Choroid plexus epithelial cell (primary cell): ENCODE data around the gene PSENEN.
A peak's percentile ranks its signal among the peaks of the same experiment; 100 is the strongest.
"Not testable (repeated sequence)": the region's sequence is repeated elsewhere in the genome, so short reads cannot be mapped to it uniquely, and the experiment has no call there.

Experiments
- DNase-seq: peaks from one replicate; pipeline ENCODE4 v3.0.0-alpha.2; 2010; ENCODE audit warnings: low read depth
- H3K4me3 ChIP-seq: 2 replicates; pipeline ENCODE4 v1.5.1; 2011; ENCODE audit warnings: low read depth, mild to moderate bottlenecking, control low read depth, low read length, moderate library complexity
- TF ChIP-seq, protein P1 (sequence below): conservative IDR thresholded peaks from 2 replicates; pipeline ENCODE4 v1.5.1; 2011; ENCODE audit warnings: low read depth, mild to moderate bottlenecking, control low read depth, inconsistent platforms, low read length, moderate library complexity

PSENEN gene

DNA sequence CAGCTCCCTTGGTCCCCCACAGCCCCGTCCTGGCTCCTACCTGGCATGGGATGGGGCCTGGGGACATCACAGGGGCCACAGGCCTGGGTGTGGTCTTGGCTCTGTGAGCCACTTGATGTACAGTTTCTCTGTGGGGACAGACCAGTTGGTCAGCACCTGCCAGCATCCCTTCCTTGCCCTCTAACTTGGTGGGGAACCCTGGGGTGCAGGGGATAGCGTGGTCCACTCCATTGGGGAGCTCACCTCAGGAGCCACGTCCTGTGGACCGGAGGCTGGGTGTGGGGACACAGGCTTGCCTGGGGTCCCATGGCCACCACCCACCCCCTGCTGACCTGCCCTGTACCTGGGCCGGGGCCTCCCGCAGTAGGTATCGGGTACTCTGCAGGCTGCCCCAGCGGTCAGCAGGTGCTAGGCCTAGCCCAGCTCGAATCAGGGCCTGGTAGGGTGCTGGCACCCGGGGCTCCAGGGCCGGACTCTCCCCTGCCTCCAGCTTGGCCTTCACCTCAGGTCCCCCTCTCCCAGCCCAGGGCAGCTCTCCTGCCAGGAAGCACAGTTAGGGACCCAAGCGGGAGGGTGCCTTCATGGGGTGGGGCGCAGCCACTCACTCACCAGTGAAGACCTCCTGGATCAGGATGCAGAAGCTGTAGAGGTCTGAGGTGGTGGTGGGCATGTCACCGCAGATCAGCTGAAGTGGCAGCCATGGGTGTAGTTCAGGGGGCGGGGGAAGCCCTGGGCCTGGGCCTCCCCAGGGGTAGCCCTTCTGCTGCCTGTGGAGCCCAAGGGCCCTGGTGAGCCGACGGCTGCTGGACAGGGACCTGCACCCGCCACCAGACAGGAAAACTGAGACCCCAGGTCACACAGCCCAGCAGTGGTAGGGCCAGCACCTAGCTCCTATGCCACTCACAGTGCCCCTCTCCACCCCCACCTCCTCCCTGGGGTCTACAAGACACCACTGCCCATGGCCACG, 44.8 kb downstream of the PSENEN start:
- no peak for DNase-seq
- TF ChIP-seq, protein P1, sequence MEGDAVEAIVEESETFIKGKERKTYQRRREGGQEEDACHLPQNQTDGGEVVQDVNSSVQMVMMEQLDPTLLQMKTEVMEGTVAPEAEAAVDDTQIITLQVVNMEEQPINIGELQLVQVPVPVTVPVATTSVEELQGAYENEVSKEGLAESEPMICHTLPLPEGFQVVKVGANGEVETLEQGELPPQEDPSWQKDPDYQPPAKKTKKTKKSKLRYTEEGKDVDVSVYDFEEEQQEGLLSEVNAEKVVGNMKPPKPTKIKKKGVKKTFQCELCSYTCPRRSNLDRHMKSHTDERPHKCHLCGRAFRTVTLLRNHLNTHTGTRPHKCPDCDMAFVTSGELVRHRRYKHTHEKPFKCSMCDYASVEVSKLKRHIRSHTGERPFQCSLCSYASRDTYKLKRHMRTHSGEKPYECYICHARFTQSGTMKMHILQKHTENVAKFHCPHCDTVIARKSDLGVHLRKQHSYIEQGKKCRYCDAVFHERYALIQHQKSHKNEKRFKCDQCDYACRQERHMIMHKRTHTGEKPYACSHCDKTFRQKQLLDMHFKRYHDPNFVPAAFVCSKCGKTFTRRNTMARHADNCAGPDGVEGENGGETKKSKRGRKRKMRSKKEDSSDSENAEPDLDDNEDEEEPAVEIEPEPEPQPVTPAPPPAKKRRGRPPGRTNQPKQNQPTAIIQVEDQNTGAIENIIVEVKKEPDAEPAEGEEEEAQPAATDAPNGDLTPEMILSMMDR = no peak
- H3K4me3 ChIP-seq = no peak overlapping the region

DNA sequence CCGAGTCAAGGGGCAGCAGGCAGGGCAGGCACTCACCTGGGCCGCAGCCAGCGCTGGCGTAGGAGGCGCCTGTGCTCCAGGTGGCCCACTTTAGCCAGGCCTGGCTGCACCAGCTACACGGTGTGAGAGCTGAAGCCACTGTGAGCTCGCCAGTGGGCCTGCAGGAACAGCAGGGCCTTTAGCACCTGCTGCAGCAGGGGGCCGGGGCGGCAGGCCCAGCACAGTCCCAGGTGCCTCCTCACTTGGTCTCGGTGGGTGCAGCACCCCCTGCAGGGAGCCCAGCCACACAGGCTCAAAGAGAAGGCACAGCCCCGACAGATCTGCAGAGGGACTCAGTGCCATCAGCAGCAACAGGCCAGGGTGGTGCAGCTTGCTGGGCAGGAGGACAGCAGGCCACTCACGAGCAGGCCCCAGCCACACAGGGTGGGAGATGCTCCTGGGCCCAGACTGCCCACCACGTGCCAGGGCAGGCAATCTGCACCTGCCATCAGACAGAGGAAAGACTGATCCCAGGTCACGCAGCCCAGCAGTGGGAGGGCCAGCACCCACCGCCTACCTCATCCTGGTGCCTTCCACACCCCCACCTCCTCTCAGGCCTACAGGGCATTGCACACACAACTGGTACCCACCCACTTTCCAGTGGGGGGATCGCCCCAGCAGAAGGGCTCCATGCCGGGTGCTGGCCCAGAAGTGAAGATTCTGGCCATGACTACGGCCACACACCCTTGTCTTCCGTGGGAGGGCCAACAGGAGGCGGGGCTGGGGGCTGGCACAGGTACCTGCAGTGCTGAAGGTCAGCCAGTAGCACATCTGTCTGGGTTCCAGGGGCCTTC, 45.7 kb downstream of the PSENEN start:
- DNase-seq = no peak
- no peak overlapping the region for H3K4me3 ChIP-seq
- TF ChIP-seq, protein P1 = peak; percentile 21

DNA sequence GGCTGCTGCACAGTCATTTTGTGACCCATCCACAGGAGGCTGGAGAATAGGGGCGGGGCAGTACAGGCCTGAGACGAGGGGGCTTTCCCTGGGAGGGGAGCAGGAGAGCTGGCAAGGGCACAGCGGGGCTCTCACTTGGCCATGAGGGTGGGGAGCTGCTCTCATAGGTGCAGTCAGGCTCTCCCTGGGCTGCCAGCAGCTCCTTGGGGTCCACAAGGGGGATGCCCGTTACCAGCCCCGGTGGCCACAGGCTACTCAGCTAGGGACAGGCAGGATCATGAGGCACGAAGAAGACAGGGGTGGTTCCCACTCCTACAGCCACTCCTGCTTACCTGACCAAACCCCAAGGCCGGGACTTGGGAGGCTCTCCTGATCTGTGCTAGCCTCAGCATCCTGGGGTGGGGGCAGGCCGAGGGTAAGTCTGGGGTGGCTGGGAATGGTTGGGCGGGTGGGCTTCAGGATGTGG, 46.4 kb downstream of the PSENEN start:
- DNase-seq = no peak
- no peak overlapping the region for H3K4me3 ChIP-seq
- TF ChIP-seq, protein P1 = no peak

DNA sequence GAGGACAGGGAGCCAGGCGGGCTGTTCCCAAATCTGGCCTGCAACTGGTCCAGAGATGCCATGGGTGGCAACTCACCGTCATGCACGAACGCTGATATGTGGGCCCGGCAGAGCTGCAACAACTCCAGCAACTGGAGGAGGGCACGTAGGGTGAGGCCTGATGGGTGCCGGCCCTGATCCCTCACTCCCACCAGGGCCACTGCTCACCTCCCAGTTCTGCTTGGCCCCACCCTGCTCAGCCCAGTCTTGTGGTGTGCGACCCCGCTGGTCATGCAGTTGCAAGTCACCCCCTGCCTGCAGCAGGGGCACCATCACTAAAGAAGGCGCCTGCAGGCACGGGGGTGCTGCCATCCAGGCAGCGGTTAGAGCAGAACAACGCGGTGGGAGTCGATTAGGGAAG, 46.9 kb downstream of the PSENEN start:
- no peak overlapping the region for H3K4me3 ChIP-seq
- TF ChIP-seq, protein P1 = no peak

DNA sequence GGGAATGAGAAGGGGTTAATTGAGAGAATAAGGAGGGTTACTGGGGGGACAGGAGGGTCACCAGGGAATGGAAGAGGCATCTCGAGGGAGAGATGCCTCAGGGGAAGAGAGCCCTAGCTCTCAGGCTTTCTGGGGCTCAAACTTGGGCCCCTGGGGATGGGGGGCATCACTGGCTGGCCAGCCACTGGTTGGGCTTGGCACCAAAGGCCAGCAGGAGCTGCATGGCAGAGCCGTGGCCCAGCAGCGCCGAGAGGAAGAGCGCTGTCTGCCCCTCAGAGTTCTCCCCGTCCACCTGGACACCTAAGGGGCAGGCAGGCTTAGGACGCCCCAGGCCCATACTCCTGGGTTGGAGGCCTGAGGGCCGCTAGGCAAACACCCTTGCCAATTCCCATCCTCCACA, 47.4 kb downstream of the PSENEN start:
- TF ChIP-seq, protein P1 = no peak
- no peak overlapping the region for H3K4me3 ChIP-seq
- no peak for DNase-seq

More for the DNA sequence above, 46.9 kb downstream of the PSENEN start:
- no peak for DNase-seq

DNA sequence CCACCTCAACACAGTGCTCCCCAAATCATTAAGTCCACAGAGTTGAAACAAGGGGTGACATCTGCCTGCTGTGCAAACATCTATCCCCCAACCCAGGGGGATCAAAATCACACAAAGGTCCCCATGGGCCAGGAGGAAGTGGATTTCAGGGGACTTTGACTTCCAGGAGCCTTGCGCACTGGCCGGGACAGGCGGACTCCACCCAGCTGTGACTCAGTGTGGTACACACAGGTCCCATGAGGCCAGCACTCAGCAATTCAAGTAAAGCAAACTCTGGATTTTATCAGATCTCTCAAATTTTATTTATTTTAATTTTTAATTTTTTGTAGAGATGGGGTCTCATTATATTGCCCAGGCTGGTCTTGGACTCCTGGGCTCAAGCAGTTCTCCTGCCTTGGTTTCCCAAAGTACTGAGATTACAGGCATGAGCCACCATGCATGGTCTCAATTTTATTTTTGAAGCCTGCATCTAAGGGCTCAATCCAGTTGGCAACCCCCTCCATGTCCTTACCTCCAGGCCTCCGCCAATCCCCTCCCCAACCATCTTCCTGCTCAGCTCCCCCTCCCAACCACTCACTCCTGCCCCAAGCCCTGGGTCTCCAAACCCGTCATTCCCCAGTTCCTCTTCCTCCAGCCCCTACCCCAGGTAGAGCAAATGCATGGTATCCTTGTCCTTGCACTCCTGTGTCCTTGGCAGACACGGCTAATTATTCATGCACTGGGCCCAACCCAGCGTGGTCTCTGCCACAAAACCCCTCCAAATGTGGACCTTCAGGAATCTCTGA, 48.1 kb downstream of the PSENEN start:
- DNase-seq = peak; percentile 18
- TF ChIP-seq, protein P1 = no peak
- no peak overlapping the region for H3K4me3 ChIP-seq

DNA sequence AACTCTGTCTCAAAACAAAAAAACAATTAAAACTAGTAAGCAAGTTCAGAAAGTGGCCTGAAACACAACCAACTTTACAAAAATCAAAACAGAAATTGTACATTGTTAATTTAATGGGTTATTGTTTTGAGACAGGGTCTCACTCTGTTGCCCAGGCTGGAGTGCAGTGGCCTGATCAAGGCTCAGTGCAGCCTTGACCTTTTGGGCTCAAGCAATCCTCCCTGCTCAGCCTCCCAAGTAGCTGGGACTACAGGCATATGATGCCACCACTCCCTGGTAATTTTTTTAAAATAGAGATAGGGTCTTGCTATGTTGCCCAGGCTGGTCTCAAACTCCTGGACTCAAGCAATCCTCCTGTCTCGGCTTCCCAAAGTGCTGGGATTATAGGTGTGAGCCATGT, 50.1 kb downstream of the PSENEN start:
- not testable (repeated sequence) for H3K4me3 ChIP-seq, DNase-seq
